ENCODE data around the gene TRIM59. TPM values are rescaled to one million over a fixed set of nuclear protein-coding genes. Genes with fewer than 3 reads are reported as not detected.
A peak's percentile ranks its signal among the peaks of the same experiment; 100 is the strongest.

Gene TRIM59
- total and polyA plus RNA-seq, 2 of the 4 experiments (the other 2 are of a cell fraction), result 8.0 to 65.4 TPM

DNA sequence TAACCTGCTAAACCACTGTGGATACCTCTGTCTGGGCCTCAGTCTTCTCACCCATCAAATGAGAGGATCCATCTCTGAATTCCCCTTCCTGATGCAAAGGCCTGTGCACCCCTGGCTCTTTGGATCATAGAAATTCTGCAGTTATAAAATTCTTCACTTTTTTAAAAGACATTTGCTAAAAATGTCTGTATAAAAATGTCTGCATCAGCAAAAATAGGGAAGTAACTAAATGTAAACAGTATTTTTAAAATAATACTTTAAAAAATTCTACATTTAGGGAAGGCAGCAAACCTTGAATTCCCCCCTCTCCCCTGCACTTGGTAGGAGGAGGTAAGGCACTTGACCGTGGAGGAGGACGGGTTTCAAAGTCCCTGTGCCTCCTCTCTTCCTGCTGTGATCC lies 25.6 kb upstream of the TRIM59 start:
- dilution Hi-C loops (cut with HindIII; ENCODE audit: low sequenced_read_pairs, unreplicated experiment), result no loop called here

More for the DNA sequence above, 25.6 kb upstream of the TRIM59 start:
- Histone ChIP-seq H3K14ac (replicated peaks; ENCODE audit: low read depth, low read length) (no peak overlapping the region; the same call in 1 of the 2 replicates), H2BK5ac (ENCODE audit: low read depth, low read length, poor library complexity, severe bottlenecking) (no peak overlapping the region), H3K56ac (ENCODE audit: extremely low read depth, insufficient read depth, low read length) (no peak overlapping the region), H3K36me3 (ENCODE audit: control insufficient read depth, insufficient read depth, low read length) (no peaks in the 10 kb centered on the region), H2BK20ac (ENCODE audit: low read depth, low read length) (peak overlapping the region; percentile 73), H3K4me2 (ENCODE audit: low read depth, low read length) (no peak overlapping the region), H3K9ac (ENCODE audit: low read depth, low read length) (no peak overlapping the region), H2AK5ac (ENCODE audit: low read depth, low read length) (peak overlapping the region; percentile 57; the same call in 1 of the 2 replicates), H4K91ac (ENCODE audit: insufficient read depth, low read depth, low read length) (peak overlapping the region; percentile 46; the same call in 1 of the 2 replicates), H3K4me3 (ENCODE audit: insufficient read depth, low read depth, low read length) (no peak overlapping the region), H2AK9ac (replicated peaks; ENCODE audit: low read depth, low read length, poor library complexity) (no peak overlapping the region), H3K18ac (ENCODE audit: low read depth, low read length) (0 out of 2 replicates have a peak overlapping the region, but pooled peaks have one; percentile 1), H2BK120ac (ENCODE audit: low read depth, low read length) (peak overlapping the region; percentile 81), H3K9me1 (ENCODE audit: insufficient read depth, low read length) (peaks cover 15% of the 10 kb centered on the region), H3K79me1 (ENCODE audit: low read depth in 1 of 2, low read length in 2 of 2) (no peaks in the 10 kb centered on the region; a peak in 1 of 4 replicates), H3K27me3 (ENCODE audit: control insufficient read depth, insufficient read depth, low read length) (no peaks in the 10 kb centered on the region), H3K23ac (ENCODE audit: low read depth, low read length) (no peak overlapping the region), H4K5ac (ENCODE audit: low read depth, low read length) (no peak overlapping the region), H3K27ac (ENCODE audit: insufficient read depth, low read length) (no peak overlapping the region), H3K4ac (ENCODE audit: low read depth, low read length) (peak overlapping the region; percentile 68), H4K20me1 (ENCODE audit: insufficient read depth, low read length) (no peaks in the 10 kb centered on the region), H4K8ac (ENCODE audit: low read depth in 2 of 2, low read length in 2 of 2) (no peak overlapping the region; a peak in 1 of 4 replicates), H3K9me3 (ENCODE audit: control insufficient read depth, insufficient read depth, low read length) (peaks cover 7% of the 10 kb centered on the region), H2AFZ (replicated peaks; ENCODE audit: low read length, poor library complexity) (no peak overlapping the region), H3K4me1 (ENCODE audit: control insufficient read depth, insufficient read depth, low read length) (peaks cover 20% of the 10 kb centered on the region), H2BK15ac (ENCODE audit: low read depth, low read length) (0 out of 3 replicates have a peak overlapping the region, but pooled peaks have one; percentile 43)
- no peak for ATAC-seq (ENCODE audit: low read depth)
- ChIA-PET POLR2A (ENCODE audit: unreplicated experiment) (no interaction called here), CTCF (no interaction called here)
- in situ Hi-C loops (cut with MboI; ENCODE audit: low sequenced_read_pairs), result no loop called here
- TF ChIP-seq MAFK (IDR thresholded peaks at IDR 0.05; ENCODE audit: low read depth, low read length) (peak; percentile 93), FOS (IDR thresholded peaks at IDR 0.05; ENCODE audit: low read depth, low read length) (no peak)
- intact Hi-C loops (cut with micrococcal nuclease), result no loop called here
- BruUV-seq (replicated peaks), result no TSS peak
- DNase-seq, result no peak
- no CpG with 5 or more reads among the region's 2 CpGs for WGBS, 2 experiments (ENCODE audit: extremely low coverage in 2 of 2, insufficient read length in 1 of 2)
